SJSA1 (cell line): ENCODE measurements around the gene RASSF4. TPM values are rescaled to one million over a fixed set of nuclear protein-coding genes. Genes with fewer than 3 reads are reported as not detected.

Source experiments
- total RNA-seq: library from RNA; depleted of rRNA; stranded (reverse); fragments of >200 nt; shearing (Covaris generic); gene quantifications from 2 replicates; pipeline ENCODE4 v1.2.3, GENCODE V29; 2014; rRNA removed

Gene RASSF4
- total RNA-seq, 1 experiment from 2014 or later = 19.7 TPM

Other genes with a start within 250 kb of the RASSF4 start
- gene TMEM72, start 48.5 kb upstream of the RASSF4 start, total RNA-seq = not detected in 2 replicates
- 4.9 and 6.8 TPM in 2 replicates for gene DEPP1, start 19.0 kb downstream of the RASSF4 start, total RNA-seq
- gene ZNF22, start 41.1 kb downstream of the RASSF4 start, total RNA-seq = 59.6 and 88.5 TPM in 2 replicates